Activated CD8-positive, alpha-beta T cell treated with anti-CD3 and anti-CD28 coated beads, Interleukin-2, amount 10 ng/mL, durations not matched to agents 7 days and 5 days (primary cell): ENCODE results near the gene PLSCR5. TPM values are rescaled to one million over a fixed set of nuclear protein-coding genes. Genes with fewer than 3 reads are reported as not detected.
A peak's percentile ranks its signal among the peaks of the same experiment; 100 is the strongest.

Experiments
- ATAC-seq: fragments of 150-1000 bp; cut with Tn5 transposase; one replicate; pipeline ENCODE4 v1.10.0; 2021; ENCODE audit warnings: moderate library complexity
- CTCF ChIA-PET: fragments of 350-600 bp; sonication (Branson Sonifier 250); formaldehyde crosslinking; loops from one replicate; lab custom pipeline; 2021; ENCODE audit warnings: antibody characterized with exemption; lab: Charles Lee
- POLR2A ChIA-PET: fragments of 350-600 bp; sonication (Branson Sonifier 250); formaldehyde crosslinking; loops from one replicate; lab custom pipeline; 2021; ENCODE audit warnings: antibody characterized with exemption; lab: Charles Lee
- DNase-seq: peaks from one replicate; pipeline ENCODE4 v3.0.0-alpha.2; 2020
- H3K27ac Mint-ChIP-seq: one replicate; pipeline ENCODE4 v1.8.0; 2021; ENCODE audit warnings: mild to moderate bottlenecking, mixed read lengths
- H3K27me3 Mint-ChIP-seq: one replicate; pipeline ENCODE4 v1.8.0; 2021; ENCODE audit warnings: low read depth, mixed read lengths
- H3K36me3 Mint-ChIP-seq: one replicate; pipeline ENCODE4 v1.8.0; 2021; ENCODE audit warnings: low read depth, mixed read lengths
- H3K4me1 Mint-ChIP-seq: one replicate; pipeline ENCODE4 v1.8.0; 2021; ENCODE audit warnings: low read depth, mixed read lengths
- H3K4me3 Mint-ChIP-seq: one replicate; pipeline ENCODE4 v1.8.0; 2021; ENCODE audit warnings: mild to moderate bottlenecking, mixed read lengths
- H3K9me3 Mint-ChIP-seq: one replicate; pipeline ENCODE4 v1.8.0; 2022; ENCODE audit warnings: mixed read lengths; ENCODE audit not compliant: insufficient read depth
- total RNA-seq, 2 experiments: library from RNA; stranded (reverse); gene quantifications; one replicate each; pipeline ENCODE4 v1.2.3, GENCODE V29; 2021

PLSCR5 gene, protein sequence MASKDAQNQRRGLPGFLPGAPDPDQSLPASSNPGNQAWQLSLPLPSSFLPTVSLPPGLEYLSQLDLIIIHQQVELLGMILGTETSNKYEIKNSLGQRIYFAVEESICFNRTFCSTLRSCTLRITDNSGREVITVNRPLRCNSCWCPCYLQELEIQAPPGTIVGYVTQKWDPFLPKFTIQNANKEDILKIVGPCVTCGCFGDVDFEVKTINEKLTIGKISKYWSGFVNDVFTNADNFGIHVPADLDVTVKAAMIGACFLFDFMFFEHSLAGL
- not detected for total RNA-seq

DNA sequence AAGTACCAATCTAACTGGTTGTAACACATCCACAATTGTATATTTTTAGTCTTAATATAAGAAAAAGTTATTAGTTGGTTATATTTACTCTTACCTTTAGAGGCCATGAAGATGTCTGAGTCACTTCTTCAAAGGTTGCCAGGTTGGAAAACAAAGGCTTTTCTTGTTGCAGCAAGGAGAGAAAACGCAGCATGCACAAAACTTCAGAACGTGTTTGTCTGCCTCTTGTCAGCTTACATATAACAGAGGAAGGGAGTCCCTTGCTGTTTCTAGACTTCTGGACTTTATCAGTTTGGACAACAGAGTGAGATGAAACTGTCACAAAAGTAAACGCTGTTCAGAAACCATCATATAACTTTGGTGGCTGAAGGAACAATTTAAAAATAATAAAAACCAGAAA is at the start of gene PLSCR5:
TSS of gene PLSCR5 (minus strand) at position 241 of the 400 bp plus-strand sequence. CDS start at position 107, 134 bp downstream.
- H3K27me3 Mint-ChIP-seq: peaks cover 8% of the 10 kb centered on the region
- no peaks in the 10 kb centered on the region for H3K9me3 Mint-ChIP-seq
- no peak for ATAC-seq
- H3K27ac Mint-ChIP-seq: no peak within 1 kb of the TSS
- DNase-seq: no peak
- no peaks in the 10 kb centered on the region for H3K4me1 Mint-ChIP-seq
- ChIA-PET POLR2A (no interaction called here), CTCF (interaction anchor here (1.0 kb wide), 1 partner anchor 21 kb away, joined by 3 read pairs; no protein-coding TSS in a partner anchor)
- no peak within 1 kb of the TSS for H3K4me3 Mint-ChIP-seq
- H3K36me3 Mint-ChIP-seq: no peaks in the 10 kb centered on the region

DNA sequence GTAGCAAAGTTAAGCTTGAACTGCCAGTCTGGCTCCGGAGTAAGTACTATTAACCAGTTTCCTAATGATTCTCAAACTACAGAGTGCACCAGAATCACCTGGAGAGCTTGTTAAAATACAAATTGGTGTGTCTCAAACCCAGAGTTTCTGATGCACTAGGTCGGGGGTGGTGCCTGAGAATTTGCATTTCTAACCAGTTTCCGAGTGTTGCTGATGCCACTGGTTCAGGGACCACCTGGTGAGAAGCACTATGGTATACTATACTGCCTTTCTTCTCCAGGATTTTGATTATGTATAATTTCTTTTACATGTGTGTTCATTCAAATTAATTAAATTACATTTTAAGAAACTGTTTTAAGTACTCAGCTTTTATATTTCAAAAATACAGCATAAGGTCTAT is 48.8 kb upstream of the PLSCR5 start:
- no peak for ATAC-seq
- no peaks in the 10 kb centered on the region for H3K4me1 Mint-ChIP-seq
- H3K27me3 Mint-ChIP-seq: peaks cover 2% of the 10 kb centered on the region
- DNase-seq: no peak
- ChIA-PET CTCF (no interaction called here), POLR2A (no interaction called here)
- H3K4me3 Mint-ChIP-seq: no peak overlapping the region
- H3K27ac Mint-ChIP-seq: no peak overlapping the region
- H3K9me3 Mint-ChIP-seq: no peaks in the 10 kb centered on the region
- H3K36me3 Mint-ChIP-seq: no peaks in the 10 kb centered on the region

DNA sequence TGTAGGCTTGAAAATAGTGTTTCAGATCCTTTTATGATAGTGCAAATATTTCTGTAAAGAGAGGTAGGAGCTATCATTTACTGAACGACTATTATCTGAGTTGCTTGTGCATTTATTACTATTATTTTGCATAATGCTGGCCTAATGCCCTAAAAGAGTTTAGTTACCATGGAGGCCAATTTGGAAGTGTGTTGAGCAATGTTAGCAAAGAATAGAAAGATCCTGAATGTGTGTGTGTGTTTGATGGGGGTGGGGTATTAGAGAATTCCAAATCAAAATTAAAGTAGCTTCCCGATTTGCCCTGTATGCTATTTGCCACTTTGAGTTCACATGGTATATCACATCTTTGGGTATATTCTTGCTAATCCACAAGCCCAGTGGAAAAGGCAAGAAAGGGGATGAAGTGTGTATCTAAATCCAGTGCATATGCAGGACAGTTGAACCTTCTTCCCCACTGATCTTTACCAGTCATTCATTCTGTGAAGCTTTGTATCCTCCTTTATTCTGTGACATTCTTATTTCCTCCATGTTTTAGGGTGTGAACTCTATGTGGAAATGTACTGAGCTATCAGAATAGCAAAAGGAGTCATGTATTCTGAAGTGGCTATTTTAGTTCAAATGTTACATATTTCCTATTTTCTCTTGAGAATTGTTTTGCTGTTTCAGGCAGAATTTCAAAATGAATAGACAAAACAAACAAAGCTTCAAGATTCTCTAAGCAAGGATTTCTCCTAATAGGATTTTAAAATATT is 45.7 kb upstream of the PLSCR5 start:
- POLR2A ChIA-PET: no interaction called here
- DNase-seq (no peak), ATAC-seq (no peak)
- CTCF ChIA-PET: no interaction called here
- H3K4me1 Mint-ChIP-seq: no peaks in the 10 kb centered on the region
- no peak overlapping the region for H3K4me3 Mint-ChIP-seq
- no peaks in the 10 kb centered on the region for H3K36me3 Mint-ChIP-seq
- no peaks in the 10 kb centered on the region for H3K9me3 Mint-ChIP-seq
- H3K27ac Mint-ChIP-seq: no peak overlapping the region
- H3K27me3 Mint-ChIP-seq: peaks cover 2% of the 10 kb centered on the region

DNA sequence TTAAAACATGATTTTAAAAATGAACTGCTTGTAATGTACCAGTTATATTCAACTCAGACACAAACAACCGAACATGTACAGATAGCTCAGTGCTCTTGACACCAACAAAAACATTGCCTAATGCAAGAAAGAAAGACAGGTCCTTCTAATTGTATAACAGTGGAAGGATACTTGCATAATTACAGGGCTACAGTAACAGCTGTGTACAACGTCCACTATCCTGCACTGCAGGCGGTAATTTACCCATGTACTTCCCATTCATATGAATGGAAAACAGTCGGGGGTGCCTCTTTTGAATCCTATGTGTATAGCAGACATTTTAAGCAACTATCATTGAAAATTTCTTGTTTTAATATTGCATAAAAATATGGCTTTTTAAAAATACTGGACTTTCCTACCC is 41.1 kb upstream of the PLSCR5 start:
- ChIA-PET CTCF (no interaction called here), POLR2A (no interaction called here)
- Mint-ChIP-seq H3K27me3 (no peaks in the 10 kb centered on the region), H3K4me1 (no peaks in the 10 kb centered on the region), H3K27ac (no peak overlapping the region), H3K9me3 (no peaks in the 10 kb centered on the region), H3K36me3 (no peaks in the 10 kb centered on the region), H3K4me3 (no peak overlapping the region)
- DNase-seq: no peak
- no peak for ATAC-seq

DNA sequence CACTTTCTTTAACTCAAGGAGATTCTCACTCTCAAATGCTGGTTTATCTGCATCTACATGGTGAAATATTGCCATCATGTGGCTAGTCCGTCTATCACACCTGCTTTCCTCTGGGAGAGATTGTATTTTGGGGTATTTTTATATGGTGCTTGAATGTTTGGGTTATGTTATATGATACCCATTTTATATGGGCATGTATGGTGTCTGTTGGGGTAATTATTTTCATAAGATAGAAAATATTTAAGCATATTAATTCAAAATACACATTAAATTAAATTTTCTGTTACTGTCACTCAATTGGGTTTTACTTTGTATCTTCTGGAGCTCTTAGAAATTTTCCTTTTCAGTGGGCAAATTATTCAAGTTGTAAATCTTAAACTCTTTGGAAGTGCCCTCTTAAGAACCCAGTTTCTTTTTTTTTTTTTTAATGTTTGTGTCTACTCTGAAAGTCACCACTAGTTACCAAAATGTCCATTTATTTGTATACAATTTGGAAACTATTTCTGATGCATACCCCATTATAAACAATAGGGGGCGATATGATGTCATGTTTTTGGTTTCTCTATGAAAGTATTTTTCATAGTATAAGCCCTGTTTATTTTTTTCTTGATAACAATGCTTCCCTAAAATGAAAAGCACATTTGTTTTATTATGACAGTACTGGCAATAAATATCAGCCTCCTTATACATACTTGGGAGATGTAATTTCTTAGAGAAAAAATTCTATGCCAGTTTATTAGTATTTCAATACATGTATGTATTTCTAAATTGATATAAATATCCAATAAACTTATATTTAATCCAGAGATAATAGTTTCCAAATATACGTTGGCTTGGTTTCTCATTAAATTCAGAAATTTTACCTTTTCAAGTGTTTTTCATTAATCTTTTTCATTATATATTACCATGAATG is 36.1 kb upstream of the PLSCR5 start:
- DNase-seq (peak; percentile 33), ATAC-seq (peak; percentile 70)
- Mint-ChIP-seq H3K36me3 (no peaks in the 10 kb centered on the region), H3K27me3 (no peaks in the 10 kb centered on the region), H3K9me3 (no peaks in the 10 kb centered on the region), H3K4me1 (no peaks in the 10 kb centered on the region), H3K27ac (no peak overlapping the region), H3K4me3 (no peak overlapping the region)
- ChIA-PET POLR2A (no interaction called here), CTCF (interaction anchor here (0.7 to 1.6 kb wide), 6 partner anchors 10 to 82 kb away, joined by 3 to 4 read pairs (median 3); no protein-coding TSS in a partner anchor)

DNA sequence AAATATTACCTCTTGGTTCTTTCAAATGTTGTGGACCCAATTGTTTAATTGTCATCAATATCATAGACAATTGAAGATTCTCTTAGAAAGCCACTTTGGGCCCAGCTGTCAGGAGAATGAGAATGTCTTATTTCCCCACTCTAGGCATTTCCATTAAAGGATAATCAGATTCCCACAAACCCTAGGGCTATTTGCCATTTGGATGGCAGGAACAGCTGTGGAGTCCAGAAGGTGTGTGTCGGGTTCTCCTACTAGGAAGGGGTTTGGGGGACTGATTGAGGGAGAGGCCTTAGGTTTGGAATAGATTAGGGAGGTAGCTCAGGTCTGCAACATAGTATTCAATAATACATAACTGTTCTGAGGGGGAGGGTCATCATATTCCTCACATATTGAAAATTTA is 35.2 kb upstream of the PLSCR5 start:
- ATAC-seq (no peak), DNase-seq (no peak)
- ChIA-PET CTCF (interaction anchor here (0.9 to 1.6 kb wide), 4 partner anchors 9 to 51 kb away, joined by 3 to 4 read pairs (median 4); no protein-coding TSS in a partner anchor), POLR2A (no interaction called here)
- Mint-ChIP-seq H3K27ac (no peak overlapping the region), H3K27me3 (no peaks in the 10 kb centered on the region), H3K4me1 (no peaks in the 10 kb centered on the region), H3K4me3 (no peak overlapping the region), H3K36me3 (no peaks in the 10 kb centered on the region), H3K9me3 (no peaks in the 10 kb centered on the region)

DNA sequence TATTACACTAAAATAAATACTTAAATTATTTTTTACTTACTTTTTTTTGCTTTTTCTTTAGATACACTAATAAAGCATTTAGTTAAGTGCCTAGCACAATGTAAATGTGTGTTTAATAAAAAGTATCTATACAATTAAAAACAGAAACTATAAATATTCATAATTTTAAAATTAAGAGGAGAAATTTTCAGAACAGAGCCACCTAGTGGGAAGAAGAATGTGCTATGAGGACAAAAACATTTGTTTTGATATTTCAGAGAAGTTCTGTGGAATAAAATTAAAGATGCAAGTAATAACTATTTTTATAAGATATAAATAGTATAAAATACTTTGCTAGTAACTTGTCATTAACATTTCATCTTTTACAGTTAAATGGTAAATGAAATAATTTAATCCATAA is 33.6 kb upstream of the PLSCR5 start:
- ATAC-seq (no peak), DNase-seq (no peak)
- ChIA-PET POLR2A (no interaction called here), CTCF (interaction anchor here (1.3 to 2.0 kb wide), 2 partner anchors 49 to 450 kb away, joined by 5 read pairs; no protein-coding TSS in a partner anchor)
- no peaks in the 10 kb centered on the region for H3K36me3 Mint-ChIP-seq
- no peaks in the 10 kb centered on the region for H3K27me3 Mint-ChIP-seq
- no peak overlapping the region for H3K27ac Mint-ChIP-seq
- H3K4me3 Mint-ChIP-seq: no peak overlapping the region
- no peaks in the 10 kb centered on the region for H3K9me3 Mint-ChIP-seq
- no peaks in the 10 kb centered on the region for H3K4me1 Mint-ChIP-seq

DNA sequence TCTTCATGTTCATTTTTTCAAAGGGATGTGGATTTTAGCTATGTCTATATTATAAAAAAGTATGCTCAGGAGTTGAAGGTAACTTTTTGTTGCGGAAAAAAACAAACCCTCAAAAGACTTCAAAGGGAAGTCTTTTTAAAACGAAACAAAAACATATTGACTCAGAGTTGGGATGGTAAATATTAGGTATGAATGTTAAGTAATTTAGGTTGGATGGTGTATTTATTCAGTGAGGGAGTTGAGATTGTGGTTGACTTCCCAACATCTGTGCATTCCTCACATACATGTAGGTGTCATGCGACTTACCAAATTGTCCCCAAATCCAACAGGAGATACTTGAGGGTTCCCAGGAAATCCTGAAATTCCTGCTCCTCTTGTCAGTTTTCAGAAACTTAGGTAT is 32.7 kb upstream of the PLSCR5 start:
- Mint-ChIP-seq H3K4me1 (no peaks in the 10 kb centered on the region), H3K4me3 (no peak overlapping the region), H3K27me3 (no peaks in the 10 kb centered on the region), H3K9me3 (no peaks in the 10 kb centered on the region), H3K27ac (no peak overlapping the region), H3K36me3 (no peaks in the 10 kb centered on the region)
- ATAC-seq (no peak), DNase-seq (no peak)
- ChIA-PET POLR2A (no interaction called here), CTCF (interaction anchor here (1.3 to 2.0 kb wide), 2 partner anchors 48 to 449 kb away, joined by 5 read pairs; no protein-coding TSS in a partner anchor)

DNA sequence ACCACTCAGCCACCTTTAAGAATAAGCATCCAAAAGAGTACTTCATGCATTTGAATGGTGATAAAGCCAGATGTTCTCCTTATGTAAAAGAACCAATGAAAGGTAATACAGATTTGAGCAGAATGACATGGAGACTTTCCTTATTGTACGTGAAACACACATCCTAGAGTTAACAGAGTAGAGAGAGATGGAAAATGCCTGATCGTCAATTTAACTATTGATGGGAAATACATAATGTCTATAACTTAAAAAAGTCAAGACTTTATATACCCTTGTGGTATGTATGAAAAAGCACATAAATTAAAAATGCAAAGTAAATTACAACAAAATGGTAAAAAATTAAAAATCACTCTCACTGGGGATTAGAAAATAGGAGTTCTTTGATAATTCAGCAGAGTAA is 31.7 kb upstream of the PLSCR5 start:
- Mint-ChIP-seq H3K9me3 (no peaks in the 10 kb centered on the region), H3K27ac (no peak overlapping the region), H3K4me3 (no peak overlapping the region), H3K27me3 (peaks cover 2% of the 10 kb centered on the region), H3K36me3 (no peaks in the 10 kb centered on the region), H3K4me1 (no peaks in the 10 kb centered on the region)
- POLR2A ChIA-PET: no interaction called here
- CTCF ChIA-PET: no interaction called here
- no peak for DNase-seq
- ATAC-seq: no peak

DNA sequence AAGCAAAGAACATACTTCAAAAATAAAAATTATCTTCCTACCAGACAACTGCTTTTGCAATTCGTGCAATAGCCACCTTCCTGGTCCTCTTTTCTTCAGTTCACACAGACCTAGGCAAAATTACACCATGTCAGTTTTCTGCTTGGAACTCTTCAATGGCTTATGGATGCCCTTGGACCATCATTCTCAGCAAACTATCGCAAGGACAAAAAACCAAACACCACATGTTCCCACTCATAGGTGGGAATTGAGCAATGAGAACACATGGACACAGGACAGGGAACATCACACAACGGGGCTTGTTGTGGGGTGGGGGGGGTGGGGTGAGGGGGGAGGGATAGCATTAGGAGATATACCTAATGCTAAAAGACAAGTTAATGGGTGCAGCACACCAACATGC is 29.2 kb upstream of the PLSCR5 start:
- Mint-ChIP-seq H3K27me3 (peaks cover 5% of the 10 kb centered on the region), H3K4me3 (no peak overlapping the region), H3K4me1 (no peaks in the 10 kb centered on the region), H3K36me3 (no peaks in the 10 kb centered on the region), H3K27ac (no peak overlapping the region), H3K9me3 (no peaks in the 10 kb centered on the region)
- DNase-seq (no peak), ATAC-seq (no peak)
- POLR2A ChIA-PET: no interaction called here
- CTCF ChIA-PET: no interaction called here

DNA sequence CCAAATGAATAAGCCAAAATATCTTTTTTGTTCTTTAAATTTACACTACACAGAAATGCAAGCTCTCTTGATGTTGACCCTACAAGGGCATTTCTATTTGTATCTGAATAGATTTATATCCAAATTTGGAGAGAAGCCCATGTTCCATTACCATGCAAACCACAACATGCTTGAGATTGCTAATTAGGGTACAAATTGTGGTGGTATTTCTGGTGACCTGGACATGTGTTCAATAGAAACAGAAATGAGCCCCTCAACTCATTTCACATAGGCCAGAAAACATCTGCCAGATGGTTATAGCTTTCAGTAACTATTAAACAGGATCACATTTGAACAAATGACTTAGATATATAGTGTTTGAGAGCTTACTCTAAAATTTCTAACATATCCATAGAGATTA is 23.5 kb upstream of the PLSCR5 start:
- Mint-ChIP-seq H3K36me3 (no peaks in the 10 kb centered on the region), H3K4me3 (no peak overlapping the region), H3K4me1 (peaks cover 9% of the 10 kb centered on the region), H3K27me3 (peaks cover 5% of the 10 kb centered on the region), H3K9me3 (no peaks in the 10 kb centered on the region), H3K27ac (no peak overlapping the region)
- ChIA-PET CTCF (no interaction called here), POLR2A (no interaction called here)
- ATAC-seq: no peak
- DNase-seq: no peak
